ENCODE data around the gene NCOA1. TPM values are rescaled to one million over a fixed set of nuclear protein-coding genes. Genes with fewer than 3 reads are reported as not detected.

The NCOA1 gene
- total RNA-seq, 4 donors from 2014 or later, result 41.3 to 69.6 (median 54.8) TPM

GRCh38 chr2:24508878-24509277 lies 17.8 kb downstream of the NCOA1 start:
- TF ChIP-seq CTCF (IDR thresholded peaks at IDR 0.05) (no peak), POLR2A (IDR thresholded peaks at IDR 0.05) (no peak)
- H3K36me3 ChIP-seq, result no peaks in the 10 kb centered on the region
- no peak overlapping the region for H3K4me3 ChIP-seq
- H3K27ac ChIP-seq, result no peak overlapping the region
- peaks cover 0 to 18% (median 0%) of the 10 kb centered on the region in 4 donors for H3K4me1 ChIP-seq
- H3K27me3 ChIP-seq, result no peaks in the 10 kb centered on the region
- H3K9me3 ChIP-seq, result no peaks in the 10 kb centered on the region
- DNase-seq, result no peak

GRCh38 chr2:24509425-24509824 lies 18.4 kb downstream of the NCOA1 start:
- Histone ChIP-seq H3K36me3 (no peaks in the 10 kb centered on the region), H3K27me3 (no peaks in the 10 kb centered on the region), H3K4me1 (peaks cover 0 to 19% (median 0%) of the 10 kb centered on the region in 4 donors), H3K9me3 (no peaks in the 10 kb centered on the region), H3K4me3 (no peak overlapping the region), H3K27ac (no peak overlapping the region)
- TF ChIP-seq POLR2A (IDR thresholded peaks at IDR 0.05) (no peak), CTCF (IDR thresholded peaks at IDR 0.05) (no peak)
- no peak for DNase-seq

GRCh38 chr2:24509840-24510239 lies 18.8 kb downstream of the NCOA1 start:
- no peak overlapping the region for H3K4me3 ChIP-seq
- H3K9me3 ChIP-seq, result no peaks in the 10 kb centered on the region
- no peak for DNase-seq
- H3K36me3 ChIP-seq, result no peaks in the 10 kb centered on the region
- peaks cover 0 to 23% (median 0%) of the 10 kb centered on the region in 4 donors for H3K4me1 ChIP-seq
- H3K27me3 ChIP-seq, result no peaks in the 10 kb centered on the region
- TF ChIP-seq CTCF (IDR thresholded peaks at IDR 0.05) (no peak), POLR2A (IDR thresholded peaks at IDR 0.05) (no peak)
- no peak overlapping the region for H3K27ac ChIP-seq

GRCh38 chr2:24510771-24511170 lies 19.7 kb downstream of the NCOA1 start:
- Histone ChIP-seq H3K4me3 (no peak overlapping the region), H3K36me3 (no peaks in the 10 kb centered on the region), H3K4me1 (peaks cover 0 to 31% (median 0%) of the 10 kb centered on the region in 4 donors), H3K27me3 (no peaks in the 10 kb centered on the region), H3K9me3 (no peaks in the 10 kb centered on the region), H3K27ac (no peak overlapping the region)
- TF ChIP-seq CTCF (IDR thresholded peaks at IDR 0.05), result no peak
- no peak for TF ChIP-seq POLR2A (IDR thresholded peaks at IDR 0.05)
- DNase-seq, result no peak

GRCh38 chr2:24511198-24511597 lies 20.1 kb downstream of the NCOA1 start:
- TF ChIP-seq CTCF (IDR thresholded peaks at IDR 0.05), result no peak
- no peak for TF ChIP-seq POLR2A (IDR thresholded peaks at IDR 0.05)

GRCh38 chr2:24511894-24512293 lies 20.8 kb downstream of the NCOA1 start:
- no peaks in the 10 kb centered on the region for H3K36me3 ChIP-seq
- H3K27ac ChIP-seq, result no peak overlapping the region
- TF ChIP-seq CTCF (IDR thresholded peaks at IDR 0.05) (no peak), POLR2A (IDR thresholded peaks at IDR 0.05) (no peak)
- H3K4me3 ChIP-seq, result no peak overlapping the region
- H3K9me3 ChIP-seq, result no peaks in the 10 kb centered on the region
- no peaks in the 10 kb centered on the region for H3K27me3 ChIP-seq
- DNase-seq, result no peak
- peaks cover 0 to 33% (median 0%) of the 10 kb centered on the region in 4 donors for H3K4me1 ChIP-seq

More at GRCh38 chr2:24511198-24511597, 20.1 kb downstream of the NCOA1 start:
- H3K27ac ChIP-seq, result no peak overlapping the region
- no peak for DNase-seq
- H3K4me1 ChIP-seq, result peaks cover 0 to 33% (median 0%) of the 10 kb centered on the region in 4 donors
- no peaks in the 10 kb centered on the region for H3K36me3 ChIP-seq
- no peaks in the 10 kb centered on the region for H3K9me3 ChIP-seq
- no peak overlapping the region for H3K4me3 ChIP-seq
- H3K27me3 ChIP-seq, result no peaks in the 10 kb centered on the region
